SK-N-SH (cell line): ENCODE measurements around the gene TTC28. TPM values are rescaled to one million over a fixed set of nuclear protein-coding genes. Genes with fewer than 3 reads are reported as not detected.

Experiments
- CTCF ChIA-PET: fragments of 300-600, 350-600 bp; formaldehyde crosslinking; extraction: SDS; loops from one replicate; lab custom pipeline; 2021; lab: Yijun Ruan, JAX
- POLR2A ChIA-PET: fragments of 350-600 bp; sonication (Branson Sonifier 250); formaldehyde crosslinking; extraction: SDS; loops from one replicate; lab custom pipeline; 2020; ENCODE audit warnings: antibody characterized with exemption, inconsistent platforms; lab: Yijun Ruan, JAX
- DNase-seq: peaks from one replicate; pipeline ENCODE4 v3.0.0; 2012
- H2AFZ ChIP-seq: fragments of 200-600 bp; sonication (generic); 2 replicates; pipeline ENCODE4 v1.8.1; 2016; ENCODE audit warnings: antibody characterized with exemption, mild to moderate bottlenecking, low read depth
- H3F3A ChIP-seq: fragments of 200-600 bp; sonication (generic); replicated peaks from 2 replicates; pipeline ENCODE3; 2016; ENCODE audit warnings: antibody characterized with exemption, mild to moderate bottlenecking; ENCODE audit not compliant: insufficient read depth
- H3K27ac ChIP-seq, 2 experiments: fragments of 200-500 bp in 1 of 2; fragments of 200-600 bp in 1 of 2; sonication (Bioruptor generic) in 1 of 2; sonication (generic), shearing (Covaris generic) in 1 of 2; 2 replicates each; pipeline versions ENCODE4 v1.5.1 to v1.6.1; 2014 to 2016; ENCODE audit warnings: low read depth in 2 of 2, inconsistent platforms in 1 of 2, low read length in 1 of 2, mild to moderate bottlenecking in 1 of 2, mixed read lengths in 1 of 2
- H3K27me3 ChIP-seq: fragments of 200-600 bp; sonication (generic), shearing (Covaris generic); 2 replicates; pipeline ENCODE4 v1.6.1; 2016; ENCODE audit warnings: mixed run types; ENCODE audit not compliant: insufficient read depth
- H3K36me3 ChIP-seq, 2 experiments: fragments of 200-500 bp in 1 of 2; fragments of 200-600 bp in 1 of 2; sonication (Bioruptor generic) in 1 of 2; sonication (generic) in 1 of 2; replicated peaks in 1 of 2; 2 replicates each; pipeline versions ENCODE3 to v1.5.1; 2014 to 2016; ENCODE audit warnings: low read length in 1 of 2, mild to moderate bottlenecking in 1 of 2; ENCODE audit not compliant: insufficient read depth in 2 of 2, control insufficient read depth in 1 of 2
- H3K4me1 ChIP-seq, 2 experiments: fragments of 200-500 bp in 1 of 2; fragments of 200-600 bp in 1 of 2; sonication (Bioruptor generic) in 1 of 2; sonication (generic), shearing (Covaris generic) in 1 of 2; 2 replicates each; pipeline versions ENCODE4 v1.5.1 to v1.6.1; 2014 to 2016; ENCODE audit warnings: low read depth in 1 of 2, low read length in 1 of 2, mixed run types in 1 of 2; ENCODE audit not compliant: insufficient read depth in 2 of 2, control insufficient read depth in 1 of 2
- H3K4me2 ChIP-seq: fragments of 200-600 bp; sonication (generic), shearing (Covaris generic); 2 replicates; pipeline ENCODE4 v1.6.1; 2017; ENCODE audit warnings: mixed run types
- H3K4me3 ChIP-seq, 2 experiments: fragments of 200-500 bp in 1 of 2; fragments of 200-600 bp in 1 of 2; sonication (Bioruptor generic) in 1 of 2; sonication (generic), shearing (Covaris generic) in 1 of 2; 2 replicates each; pipeline versions ENCODE4 v1.5.1 to v1.8.1; 2014 to 2016; ENCODE audit warnings: low read depth in 2 of 2, inconsistent platforms in 1 of 2, low read length in 1 of 2, mild to moderate bottlenecking in 1 of 2, mixed read lengths in 1 of 2, moderate library complexity in 1 of 2
- H3K79me2 ChIP-seq: fragments of 200-600 bp; sonication (generic); 2 replicates; pipeline ENCODE4 v1.8.1; 2017; ENCODE audit warnings: mild to moderate bottlenecking; ENCODE audit not compliant: insufficient read depth
- H3K9ac ChIP-seq: fragments of 200-600 bp; sonication (generic); 2 replicates; pipeline ENCODE4 v1.6.1; 2017; ENCODE audit warnings: mixed run types
- H3K9me2 ChIP-seq: fragments of 200-600 bp; sonication (generic); 2 replicates; pipeline ENCODE4 v1.6.1; 2017; ENCODE audit warnings: mixed run types
- H3K9me3 ChIP-seq: fragments of 200-600 bp; sonication (generic); 2 replicates; pipeline ENCODE4 v1.6.1; 2017; ENCODE audit warnings: mixed run types, mild to moderate bottlenecking, moderate library complexity
- H4K20me1 ChIP-seq: fragments of 200-600 bp; sonication (generic); 2 replicates; pipeline ENCODE4 v1.6.1; 2017; ENCODE audit warnings: mild to moderate bottlenecking, mixed run types; ENCODE audit not compliant: insufficient read depth
- EP300 ChIP-seq, 2 experiments: IDR thresholded peaks; 2 replicates each; pipeline versions ENCODE4 v1.4.0 to v1.6.1; 2012; ENCODE audit warnings: borderline replicate concordance in 1 of 2, low read depth in 1 of 2, low read length in 1 of 2
- EZH2phosphoT487 ChIP-seq: fragments of 200-600 bp; sonication (generic); IDR thresholded peaks from 2 replicates; pipeline ENCODE4 v1.6.1; 2017; ENCODE audit warnings: low read depth, mixed run types, mild to moderate bottlenecking, antibody characterized with exemption, moderate library complexity, borderline replicate concordance
- FOXJ3 ChIP-seq: sonication (generic); formaldehyde crosslinking; IDR thresholded peaks from 2 replicates; pipeline ENCODE4 v1.5.1; 2020; ENCODE audit warnings: mild to moderate bottlenecking, missing genetic modification reagents
- FOXM1 ChIP-seq: IDR thresholded peaks from 2 replicates; pipeline ENCODE4 v1.4.0; 2012; ENCODE audit warnings: low read depth, mild to moderate bottlenecking
- GATA2 ChIP-seq: sonication (generic); formaldehyde crosslinking; IDR thresholded peaks from 2 replicates; pipeline ENCODE4 v1.5.0; 2020; ENCODE audit warnings: mild to moderate bottlenecking, missing genetic modification reagents
- IRF3 ChIP-seq: fragments of 150-350 bp; IDR thresholded peaks from 2 replicates; pipeline ENCODE4 v1.6.1; 2016; ENCODE audit warnings: mild to moderate bottlenecking, low read depth, low read length
- JUND ChIP-seq: IDR thresholded peaks from 2 replicates; pipeline ENCODE4 v1.4.0; 2012
- MEF2A ChIP-seq: IDR thresholded peaks from 2 replicates; pipeline ENCODE4 v1.4.0; 2012; ENCODE audit warnings: low read depth, borderline replicate concordance
- MXI1 ChIP-seq: IDR thresholded peaks from 2 replicates; pipeline ENCODE4 v1.6.1; 2012; ENCODE audit warnings: mild to moderate bottlenecking, low read depth, low read length, improper control_type of control experiment
- NFIC ChIP-seq: IDR thresholded peaks from 2 replicates; pipeline ENCODE4 v1.4.0; 2012; ENCODE audit warnings: borderline replicate concordance
- POLR2AphosphoS5 ChIP-seq: IDR thresholded peaks from 2 replicates; pipeline ENCODE4 v1.6.1; 2012; ENCODE audit warnings: low read depth, low read length
- RFX5 ChIP-seq: IDR thresholded peaks from 2 replicates; pipeline ENCODE4 v1.6.1; 2012; ENCODE audit warnings: mild to moderate bottlenecking, improper control_type of control experiment, low read length
- RXRA ChIP-seq: IDR thresholded peaks from 2 replicates; pipeline ENCODE4 v1.4.0; 2012; ENCODE audit warnings: low read depth, mild to moderate bottlenecking, borderline replicate concordance
- SIN3A ChIP-seq: IDR thresholded peaks from 2 replicates; pipeline ENCODE4 v1.6.1; 2012; ENCODE audit warnings: low read depth, mild to moderate bottlenecking, low read length, moderate library complexity, borderline replicate concordance
- SMC3 ChIP-seq: IDR thresholded peaks from 2 replicates; pipeline ENCODE4 v1.6.1; 2012; ENCODE audit warnings: low read depth, low read length, improper control_type of control experiment
- TAF1 ChIP-seq: IDR thresholded peaks from 2 replicates; pipeline ENCODE4 v1.6.1; 2012; ENCODE audit warnings: low read depth, mild to moderate bottlenecking, low read length, moderate library complexity, borderline replicate concordance
- YY1 ChIP-seq: IDR thresholded peaks from 2 replicates; pipeline ENCODE4 v1.4.0; 2012; ENCODE audit warnings: low read depth, mild to moderate bottlenecking
- ZBTB33 ChIP-seq: IDR thresholded peaks from 2 replicates; pipeline ENCODE4 v1.4.0; 2012; ENCODE audit warnings: low read depth, borderline replicate concordance
- WGBS: methylation state at CpG from one replicate; pipeline ENCODE4 v1.1.6; 2017; ENCODE audit warnings: low lambda C conversion rate; 5-methylcytosine and 5-hydroxymethylcytosine counted together
- polyA plus RNA-seq, 3 experiments: library from polyadenylated mRNA; depleted of rRNA; stranded (reverse); fragments of >200 nt; gene quantifications; 2 replicates each; pipeline ENCODE4 v1.2.3, GENCODE V29; 2012
- TF ChIP-seq, protein P1 (sequence below): IDR thresholded peaks from 2 replicates; pipeline ENCODE4 v1.4.0; 2012; ENCODE audit warnings: low read depth, borderline replicate concordance
- TF ChIP-seq, protein P2 (sequence below): IDR thresholded peaks from 2 replicates; pipeline ENCODE4 v1.4.0; 2012; ENCODE audit warnings: low read depth

TTC28 gene
- polyA plus RNA-seq, 1 of the 3 experiments (the other 2 are of a cell fraction) = 5.9 TPM

- no peak overlapping the region for H3K4me3 ChIP-seq
- H3K9me2 ChIP-seq = no peaks in the 10 kb centered on the region
- H3F3A ChIP-seq = no peaks in the 10 kb centered on the region
- no peak for DNase-seq
- H3K36me3 ChIP-seq = no peaks in the 10 kb centered on the region
- H3K9ac ChIP-seq = no peak overlapping the region
- ChIA-PET CTCF (no interaction called here), POLR2A (no interaction called here)
- H3K9me3 ChIP-seq = no peaks in the 10 kb centered on the region
- H4K20me1 ChIP-seq = no peaks in the 10 kb centered on the region
- 76% methylated on average over 1 of the region's 1 CpG for WGBS
- no peaks in the 10 kb centered on the region for H3K27me3 ChIP-seq
- H3K79me2 ChIP-seq = no peaks in the 10 kb centered on the region
- no peak for TF ChIP-seq SMC3
- TF ChIP-seq GATA2 (CRISPR knock-in tag) = no peak
- no peak for TF ChIP-seq POLR2AphosphoS5
- no peak for TF ChIP-seq ZBTB33
- TF ChIP-seq MEF2A = no peak
- no peak for TF ChIP-seq JUND
- no peak for TF ChIP-seq EP300 (IDR thresholded peaks at IDR 0.05; ENCODE audit: borderline replicate concordance in 1 of 2, low read depth in 1 of 2, low read length in 1 of 2)
- TF ChIP-seq TAF1 = no peak
- no peak for TF ChIP-seq IRF3
- no peak for TF ChIP-seq YY1
- TF ChIP-seq MXI1 = no peak
- no peak for TF ChIP-seq NFIC
- TF ChIP-seq, protein P1, sequence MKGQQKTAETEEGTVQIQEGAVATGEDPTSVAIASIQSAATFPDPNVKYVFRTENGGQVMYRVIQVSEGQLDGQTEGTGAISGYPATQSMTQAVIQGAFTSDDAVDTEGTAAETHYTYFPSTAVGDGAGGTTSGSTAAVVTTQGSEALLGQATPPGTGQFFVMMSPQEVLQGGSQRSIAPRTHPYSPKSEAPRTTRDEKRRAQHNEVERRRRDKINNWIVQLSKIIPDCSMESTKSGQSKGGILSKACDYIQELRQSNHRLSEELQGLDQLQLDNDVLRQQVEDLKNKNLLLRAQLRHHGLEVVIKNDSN = no peak
- TF ChIP-seq RXRA = no peak
- no peak for TF ChIP-seq RFX5
- TF ChIP-seq EZH2phosphoT487 = no peak
- TF ChIP-seq FOXJ3 (CRISPR knock-in tag) = no peak
- no peak for TF ChIP-seq FOXM1
- no peak for TF ChIP-seq SIN3A
- TF ChIP-seq, protein P2, sequence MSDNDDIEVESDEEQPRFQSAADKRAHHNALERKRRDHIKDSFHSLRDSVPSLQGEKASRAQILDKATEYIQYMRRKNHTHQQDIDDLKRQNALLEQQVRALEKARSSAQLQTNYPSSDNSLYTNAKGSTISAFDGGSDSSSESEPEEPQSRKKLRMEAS = no peak
- H2AFZ ChIP-seq = no peak overlapping the region
- H3K4me2 ChIP-seq = no peak overlapping the region
- peaks cover 0 to 5% of the 10 kb centered on the region in 2 experiments; a peak in 2 of 4 replicates for H3K4me1 ChIP-seq
- no peak overlapping the region for H3K27ac ChIP-seq
Measured at GRCh38 chr22:28204382-28204781, 475.3 kb downstream of the TTC28 start.
